HG03196 (cell line): ENCODE data around the gene CHPF2.
A peak's percentile ranks its signal among the peaks of the same experiment; 100 is the strongest.

ENCODE experiments used
- ATAC-seq: cut with Tn5 transposase; IDR thresholded peaks from one replicate; pipeline ENCODE4 v1.9.1; 2021; ENCODE audit not compliant: unreplicated experiment

Gene CHPF2

GRCh38 chr7:151204383-151205032 lies 27.8 kb upstream of the CHPF2 start:
- ATAC-seq: no peak

- no peak for ATAC-seq
Observed at GRCh38 chr7:151205730-151206129, 26.6 kb upstream of the CHPF2 start.

GRCh38 chr7:151206914-151207313 lies 25.4 kb upstream of the CHPF2 start:
- ATAC-seq: no peak

GRCh38 chr7:151207315-151207714 lies 25.0 kb upstream of the CHPF2 start:
- no peak for ATAC-seq

- no peak for ATAC-seq
Observed at GRCh38 chr7:151207804-151208203, 24.5 kb upstream of the CHPF2 start.

- ATAC-seq: no peak
Observed at GRCh38 chr7:151208253-151208862, 23.9 kb upstream of the CHPF2 start.

- ATAC-seq: no peak
Observed at GRCh38 chr7:151209588-151209987, 22.7 kb upstream of the CHPF2 start.

- no peak for ATAC-seq
Observed at GRCh38 chr7:151210087-151210854, 22.0 kb upstream of the CHPF2 start, which contains the start of gene H2BK1. TSS of gene H2BK1 (minus strand) at chr7:151210488. CDS start at chr7:151210318, 170 bp downstream.

- ATAC-seq: no peak
Observed at GRCh38 chr7:151211155-151211772, 21.0 kb upstream of the CHPF2 start.

- ATAC-seq: no peak
Observed at GRCh38 chr7:151212626-151213025, 19.7 kb upstream of the CHPF2 start.

- ATAC-seq: no peak
Observed at GRCh38 chr7:151213826-151214225, 18.5 kb upstream of the CHPF2 start.

- ATAC-seq: no peak
Observed at GRCh38 chr7:151215396-151215795, 16.9 kb upstream of the CHPF2 start.

GRCh38 chr7:151218170-151218569 lies 14.1 kb upstream of the CHPF2 start:
- no peak for ATAC-seq

GRCh38 chr7:151223728-151224127 lies 8.6 kb upstream of the CHPF2 start:
- ATAC-seq: no peak

- ATAC-seq: no peak
Observed at GRCh38 chr7:151225948-151226510, 6.3 kb upstream of the CHPF2 start.

- ATAC-seq: no peak
Observed at GRCh38 chr7:151226560-151226874, 5.8 kb upstream of the CHPF2 start.

GRCh38 chr7:151226875-151227782 lies 5.2 kb upstream of the CHPF2 start, which contains the start of gene ABCF2:
TSS of gene ABCF2 (minus strand) at chr7:151227205. CDS start at chr7:151226458, 747 bp downstream.
- ATAC-seq: peak; percentile 99

- no peak for ATAC-seq
Observed at GRCh38 chr7:151228024-151228866, 4.0 kb upstream of the CHPF2 start.

- ATAC-seq: no peak
Observed at GRCh38 chr7:151229249-151229648, 3.0 kb upstream of the CHPF2 start.
